ENCODE results near the gene P2RX4. TPM values are rescaled to one million over a fixed set of nuclear protein-coding genes. Genes with fewer than 3 reads are reported as not detected.

The P2RX4 gene
- total and polyA plus RNA-seq, 12 donors = 3.7 to 12.6 (median 5.5) TPM

GRCh38 chr12:121237415-121237814 is 27.5 kb downstream of the P2RX4 start:
- no peak for TF ChIP-seq CTCF (IDR thresholded peaks at IDR 0.05)
- Histone ChIP-seq H3K9me3 (no peaks in the 10 kb centered on the region), H3K27ac (no peak overlapping the region), H3K27me3 (no peaks in the 10 kb centered on the region), H3K4me1 (peaks cover 0 to 44% (median 6%) of the 10 kb centered on the region in 9 donors), H3K4me3 (no peak overlapping the region), H3K36me3 (peaks cover 0 to 83% (median 4%) of the 10 kb centered on the region in 9 donors)
- intact Hi-C loops (cut with DNase I) = no loop called here
- no peak for DNase-seq
- 81 to 91% methylated on average over 8 of the region's 8 CpGs for WGBS, 2 donors
- ATAC-seq = no peak

- no peak for ATAC-seq
- intact Hi-C loops (cut with DNase I) = no loop called here
- Histone ChIP-seq H3K9me3 (no peaks in the 10 kb centered on the region), H3K27me3 (no peaks in the 10 kb centered on the region), H3K4me1 (peaks cover 0 to 44% (median 6%) of the 10 kb centered on the region in 9 donors), H3K27ac (no peak overlapping the region), H3K36me3 (peaks cover 0 to 82% (median 4%) of the 10 kb centered on the region in 9 donors), H3K4me3 (no peak overlapping the region)
- WGBS, 2 donors = 91 to 97% methylated on average over 4 of the region's 4 CpGs
- TF ChIP-seq CTCF (IDR thresholded peaks at IDR 0.05) = no peak
- DNase-seq = no peak
Observed at GRCh38 chr12:121238086-121238485, 28.2 kb downstream of the P2RX4 start.

- peaks cover 0 to 44% (median 6%) of the 10 kb centered on the region in 9 donors for H3K4me1 ChIP-seq
Observed at GRCh38 chr12:121238604-121239350, 28.8 kb downstream of the P2RX4 start.

More at GRCh38 chr12:121238604-121239350, 28.8 kb downstream of the P2RX4 start:
- no peaks in the 10 kb centered on the region for H3K27me3 ChIP-seq
- 76 to 79% methylated on average over 7 of the region's 7 CpGs for WGBS, 2 donors
- H3K4me3 ChIP-seq = no peak overlapping the region
- TF ChIP-seq CTCF (IDR thresholded peaks at IDR 0.05) = no peak
- DNase-seq (no peak), ATAC-seq (no peak)
- H3K9me3 ChIP-seq = no peaks in the 10 kb centered on the region
- H3K36me3 ChIP-seq = peaks cover 0 to 82% (median 1%) of the 10 kb centered on the region in 9 donors
- intact Hi-C loops (cut with DNase I) = no loop called here
- peak overlapping the region in 2 of 10 donors; percentile 16 to 76 for H3K27ac ChIP-seq
